Retina (tissue), 1 donor: ENCODE results near the gene FHIT.

ENCODE experiments used
- DNase-seq: peaks from one replicate; pipeline ENCODE4 v3.0.0-alpha.2; 2016

FHIT gene

DNA sequence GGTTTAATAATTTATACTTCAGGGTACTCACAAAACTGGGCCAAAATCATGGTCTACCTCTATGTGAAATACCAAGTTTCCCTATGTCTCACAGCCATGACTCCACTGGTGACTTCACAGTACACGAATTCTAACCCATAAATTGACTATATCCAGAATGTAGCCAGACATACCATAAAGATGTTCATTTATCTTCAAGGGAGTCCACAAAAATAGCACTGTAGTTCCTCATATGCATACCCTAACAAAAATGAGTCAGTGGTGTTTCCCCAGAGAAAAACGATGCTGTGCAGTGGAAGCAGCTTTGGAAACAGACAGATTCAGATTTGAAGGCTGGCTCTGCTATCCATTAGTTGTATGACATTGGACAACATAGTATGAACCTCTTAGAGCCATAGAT lies 438.8 kb downstream of the FHIT start:
- DNase-seq, result no peak

DNA sequence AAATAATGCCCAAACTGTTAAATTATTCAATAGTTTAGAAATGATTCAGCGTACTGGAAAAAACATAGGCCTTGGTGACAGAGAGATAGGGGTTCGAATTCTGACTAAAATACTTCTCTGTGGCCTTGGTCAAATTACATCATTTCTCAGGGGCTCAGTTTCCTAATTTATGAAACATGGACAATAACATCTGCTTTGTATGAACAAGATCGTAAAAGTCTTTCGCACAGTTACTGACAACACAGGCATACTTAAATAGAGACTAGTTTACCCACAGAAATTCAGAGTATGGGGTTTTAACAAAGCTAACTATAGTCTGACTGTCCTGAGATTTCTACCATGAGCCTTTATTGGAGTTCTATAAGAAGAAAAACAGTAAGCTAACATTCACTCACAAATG lies 440.4 kb downstream of the FHIT start:
- no peak for DNase-seq

DNA sequence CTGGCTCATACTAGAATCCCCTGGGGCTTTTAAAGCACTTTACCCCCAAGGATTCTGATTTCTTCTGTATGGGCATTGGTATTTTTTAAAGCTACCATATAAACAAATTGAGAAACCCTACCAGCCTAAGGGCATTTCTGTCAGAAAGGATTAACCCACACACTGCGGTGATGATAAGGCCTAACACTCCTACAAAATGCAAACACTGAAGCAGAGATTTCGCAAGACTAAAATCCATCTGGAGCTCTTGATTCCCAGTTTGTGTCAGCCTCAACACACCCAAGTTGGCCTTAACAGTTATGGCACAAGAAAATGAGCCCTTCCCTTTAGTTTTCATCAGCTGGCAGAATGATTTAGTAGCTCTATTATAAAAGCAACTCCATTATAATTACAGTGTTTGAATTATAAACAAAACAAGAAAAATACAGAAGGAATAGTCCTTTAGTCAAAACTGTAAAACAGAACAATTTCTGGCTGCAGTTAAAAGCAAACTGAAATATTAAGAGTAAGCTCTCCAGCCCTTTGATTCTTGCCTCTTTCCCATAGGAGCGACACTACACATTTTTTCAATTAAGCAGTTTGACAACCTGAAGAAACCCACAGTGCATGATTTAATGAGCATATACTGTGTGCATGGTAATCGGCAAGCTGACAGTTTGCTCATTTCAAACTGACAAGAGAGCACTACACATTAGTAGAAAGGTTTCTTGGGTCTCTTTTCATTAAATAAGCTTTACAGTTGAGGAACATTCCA lies 441.2 kb downstream of the FHIT start:
- DNase-seq, result peak; percentile 60

DNA sequence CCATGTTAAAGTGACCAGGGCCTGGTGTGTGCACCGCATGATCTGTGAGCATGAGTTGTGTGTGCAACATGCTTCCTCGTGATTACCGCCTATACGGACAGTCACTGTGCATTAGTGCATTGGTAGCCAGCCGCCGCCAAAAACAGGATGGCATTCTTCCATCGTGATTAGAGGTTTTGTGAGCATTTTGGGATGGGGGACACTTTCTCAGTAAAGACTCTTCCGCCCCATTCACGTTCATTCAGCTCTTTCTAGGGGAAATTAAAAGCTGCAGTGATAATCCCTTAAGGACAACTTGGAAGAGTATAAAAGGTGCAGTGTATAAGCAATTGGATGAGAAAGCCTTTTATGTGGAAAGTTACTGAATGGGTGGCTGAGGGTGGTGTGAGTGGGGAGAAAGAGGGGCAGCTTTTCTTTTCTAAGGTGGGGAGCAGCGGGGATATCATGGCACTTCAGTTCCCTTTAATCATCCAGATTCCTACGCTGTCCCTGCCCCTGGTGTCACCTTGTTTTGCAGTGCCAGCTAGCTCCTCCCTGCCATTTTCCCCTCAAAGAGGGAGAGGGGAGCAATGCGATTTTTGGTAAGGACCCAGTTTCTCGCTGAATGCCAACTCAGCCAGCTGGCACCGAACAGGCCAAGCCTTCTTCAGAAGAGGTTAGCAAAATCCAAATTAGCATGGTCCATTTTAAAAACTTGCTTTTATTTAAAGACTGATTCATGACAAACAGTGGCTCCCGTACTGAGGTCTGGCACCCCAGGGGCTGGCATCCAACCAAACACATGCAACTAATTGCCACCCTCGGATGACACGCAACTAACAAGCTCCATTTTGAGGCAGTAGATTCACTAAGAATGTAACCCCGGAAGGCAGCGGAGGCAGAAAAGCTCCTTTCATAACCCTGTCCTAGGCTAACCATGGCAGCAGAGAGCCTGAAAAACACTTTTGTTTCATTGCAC lies 447.8 kb downstream of the FHIT start:
- DNase-seq, result no peak

DNA sequence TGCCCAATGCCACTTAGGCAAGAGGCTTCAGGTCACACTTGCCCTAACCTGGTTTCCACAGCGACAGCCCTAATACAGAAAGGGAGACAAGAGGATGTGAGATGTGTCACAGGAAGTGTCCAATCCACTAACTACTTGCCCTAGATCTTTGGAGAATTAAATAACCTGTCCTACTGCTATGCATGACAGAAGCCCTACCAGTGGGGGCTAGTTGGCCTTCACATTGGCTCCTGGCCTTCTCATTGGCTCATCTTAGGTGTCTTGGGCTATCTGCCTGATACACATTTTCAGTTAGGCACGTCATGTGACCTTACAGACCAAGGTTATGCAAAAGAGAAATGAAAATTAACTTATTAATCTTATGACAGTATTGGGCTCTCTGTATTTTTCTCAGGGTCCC lies 449.9 kb downstream of the FHIT start:
- no peak for DNase-seq

DNA sequence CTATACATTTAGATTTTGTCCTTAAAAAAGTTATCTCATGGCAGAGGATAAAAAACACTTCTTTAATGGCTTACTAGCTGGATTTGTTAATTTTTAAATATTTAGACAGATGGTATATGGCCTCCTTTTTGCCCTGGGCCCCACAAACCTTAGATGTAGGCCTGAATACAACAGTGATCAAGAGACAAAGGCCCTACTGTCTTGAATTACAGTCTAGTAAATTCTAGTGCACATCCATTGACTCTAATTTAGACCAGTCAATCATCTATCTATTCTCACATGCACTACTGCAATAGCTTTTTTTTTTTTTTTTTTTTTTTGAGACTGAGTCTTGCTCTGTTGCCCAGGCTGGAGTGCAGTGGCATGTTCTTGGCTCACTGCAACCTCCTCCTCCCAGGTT lies 452.8 kb downstream of the FHIT start:
- DNase-seq, result no peak

DNA sequence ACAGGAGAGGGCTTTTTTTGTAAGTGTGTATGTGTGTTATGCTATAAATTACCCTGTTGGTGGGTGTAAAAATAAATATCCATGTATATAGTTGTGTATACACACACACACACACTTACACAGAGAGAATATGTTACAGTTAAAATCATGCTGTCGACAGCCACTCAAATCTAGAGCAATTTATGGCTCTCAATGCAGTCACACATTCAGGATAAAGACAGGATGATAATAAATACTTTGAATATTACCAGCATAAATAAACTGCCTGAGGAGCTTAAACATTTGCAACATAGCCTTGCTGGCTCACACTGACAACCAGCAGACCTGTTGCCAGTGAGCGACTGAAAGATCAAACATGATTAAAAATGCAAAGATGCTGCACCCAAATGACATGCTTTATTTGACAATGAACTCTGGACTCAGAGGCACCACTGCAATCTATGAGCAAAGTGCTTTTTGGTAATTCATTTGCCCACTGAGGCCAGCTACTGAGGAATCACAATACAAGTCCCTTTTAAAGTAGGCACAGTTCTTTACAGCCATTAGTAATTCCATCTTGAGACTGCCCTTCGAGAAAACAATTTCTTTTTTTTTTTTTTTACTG lies 458.9 kb downstream of the FHIT start:
- no peak for DNase-seq

DNA sequence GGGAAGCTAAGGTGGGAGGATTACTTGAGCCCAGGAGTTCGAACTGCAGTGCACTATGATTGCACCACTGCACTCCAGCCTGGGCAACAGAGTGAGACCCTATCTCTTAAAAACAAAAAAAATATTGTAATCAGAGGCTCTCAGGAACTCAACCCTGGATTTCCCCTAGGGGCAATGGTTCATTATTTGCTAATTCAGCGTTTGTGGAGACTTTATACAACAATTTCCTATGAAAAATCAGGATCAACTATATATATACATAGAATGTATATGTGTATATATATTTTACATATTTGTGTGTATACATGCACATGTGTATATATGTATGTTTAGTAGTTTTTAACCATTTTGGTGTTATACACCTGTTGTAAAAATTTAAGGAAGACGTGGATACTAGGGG lies 463.1 kb downstream of the FHIT start:
- no peak for DNase-seq

DNA sequence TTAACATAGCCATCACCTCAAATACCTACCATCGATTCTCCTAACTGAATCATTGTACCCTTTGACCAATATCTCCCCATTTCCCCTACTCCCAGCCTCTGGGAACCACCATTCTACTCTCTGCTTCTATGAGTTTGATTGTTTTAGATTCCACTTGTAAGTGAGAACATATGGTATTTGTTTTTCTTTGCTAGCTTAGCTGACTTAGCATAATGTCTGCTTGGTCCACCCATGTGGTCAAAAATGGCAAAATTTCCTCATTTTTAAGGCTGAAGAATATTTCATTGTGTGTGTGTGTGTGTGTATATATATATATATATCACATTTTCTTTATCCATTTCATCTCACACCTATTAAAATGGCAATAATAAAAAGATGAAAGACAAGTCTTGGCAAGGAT lies 469.3 kb downstream of the FHIT start:
- DNase-seq, result no peak

DNA sequence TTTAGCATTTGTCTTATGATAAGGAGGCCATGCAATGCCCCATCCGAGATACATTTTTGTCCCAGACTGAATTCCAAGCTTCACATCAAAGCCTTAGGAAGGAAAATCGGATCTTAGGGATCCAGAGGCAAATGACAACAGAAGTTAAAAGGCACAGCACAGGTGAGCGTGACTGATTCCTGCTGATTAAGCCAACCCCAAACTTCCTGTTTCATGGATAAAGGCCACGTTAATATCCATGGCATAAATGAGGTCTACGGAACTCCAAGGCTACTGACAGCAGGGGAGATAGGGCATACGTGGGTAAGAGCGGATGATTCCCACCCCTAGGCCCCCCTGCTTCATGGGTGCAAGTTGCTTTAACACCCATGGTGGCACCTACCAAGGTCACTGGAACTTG lies 471.6 kb downstream of the FHIT start:
- no peak for DNase-seq

DNA sequence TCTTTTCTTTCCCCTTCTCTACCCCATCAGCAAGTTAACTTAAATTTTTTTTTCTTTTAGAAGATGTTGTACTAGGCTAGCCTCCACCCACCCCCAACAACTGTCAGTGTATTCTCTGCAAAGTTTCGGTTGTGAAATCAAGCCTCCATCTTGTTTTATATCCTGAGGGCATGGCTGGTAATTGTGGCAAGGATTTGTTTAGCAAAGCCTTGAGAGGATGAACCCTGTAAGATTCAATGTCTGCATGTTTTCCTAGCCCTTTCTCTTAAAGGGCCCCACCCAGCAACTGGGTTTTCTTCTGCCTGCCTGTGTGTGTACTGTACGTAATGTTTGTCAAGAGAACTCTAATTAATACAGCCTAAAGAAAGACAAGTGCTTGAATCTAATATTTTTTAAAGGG lies 475.3 kb downstream of the FHIT start:
- DNase-seq, result no peak

DNA sequence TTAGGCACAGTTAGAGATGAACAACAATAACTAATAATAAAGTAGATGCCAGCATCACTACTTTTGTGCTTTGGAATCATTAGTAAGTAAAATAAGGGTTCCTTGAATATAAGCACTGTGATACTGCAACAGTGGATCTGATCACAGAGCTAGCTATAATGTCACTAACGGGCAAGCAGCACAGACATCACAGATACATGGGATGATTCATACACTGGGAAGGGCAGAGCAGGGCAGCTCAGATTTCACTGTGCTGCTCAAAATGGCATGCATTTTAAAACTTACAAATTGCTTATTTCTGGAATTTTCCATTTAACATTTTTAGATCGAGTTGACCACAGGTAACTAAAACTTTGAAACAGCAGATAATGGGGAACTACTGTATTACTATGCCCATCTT lies 476.6 kb downstream of the FHIT start:
- DNase-seq, result no peak

DNA sequence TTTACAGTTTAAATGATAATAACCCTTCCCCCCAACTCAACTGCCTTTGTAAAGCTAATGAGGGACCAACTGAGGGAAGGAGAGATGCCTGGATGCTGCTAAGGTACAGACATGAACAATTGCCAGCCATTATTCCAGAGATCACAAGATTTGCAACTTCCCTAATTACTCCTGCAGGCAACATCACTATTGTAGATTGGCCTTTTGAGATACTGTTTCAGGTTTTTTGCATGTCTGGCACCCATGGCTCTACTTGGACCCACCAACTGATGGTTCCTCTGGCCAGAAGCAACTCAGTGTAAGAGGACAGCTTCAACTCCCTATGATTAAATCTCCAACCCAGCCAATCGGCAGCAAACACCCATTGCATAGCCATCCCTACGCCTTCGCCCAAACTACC lies 478.7 kb downstream of the FHIT start:
- DNase-seq, result no peak

DNA sequence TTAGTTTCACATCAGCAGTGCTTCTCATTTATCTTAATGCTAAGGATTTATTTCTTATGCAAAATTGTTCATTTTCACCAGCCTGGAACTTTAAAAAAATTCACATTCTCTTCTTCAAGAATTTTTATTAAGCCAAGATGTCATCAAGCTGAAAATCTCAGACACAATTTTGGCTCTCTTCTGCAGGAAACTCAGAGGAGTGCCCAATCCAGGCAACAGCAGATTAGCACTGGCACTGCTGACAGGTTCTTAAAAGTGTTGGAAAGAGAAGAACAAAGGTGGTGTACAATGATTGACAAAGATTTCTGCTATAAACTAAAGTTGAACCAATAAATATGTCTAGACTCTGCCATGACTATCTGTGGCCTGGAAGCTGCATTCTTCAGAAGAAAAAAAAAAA lies 479.5 kb downstream of the FHIT start:
- DNase-seq, result no peak

DNA sequence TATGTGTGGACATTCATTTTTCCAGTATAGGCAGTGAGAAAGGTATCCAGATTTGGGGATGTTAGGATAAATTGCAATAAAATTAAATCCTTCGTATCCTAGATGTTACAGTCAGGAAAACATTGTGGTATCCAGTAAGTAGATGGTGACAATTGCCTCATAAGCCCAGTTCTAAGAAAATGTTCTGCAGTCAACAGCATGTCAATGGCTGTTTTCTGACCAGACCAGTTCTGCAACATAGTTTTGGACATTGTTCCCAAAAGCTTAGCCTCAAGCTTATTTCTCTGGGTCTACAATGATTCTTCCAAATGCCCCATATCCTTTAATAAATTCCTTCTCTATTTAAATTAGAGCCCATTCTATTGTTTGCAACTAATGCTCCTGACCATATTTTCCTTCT lies 480.7 kb downstream of the FHIT start:
- DNase-seq, result no peak

DNA sequence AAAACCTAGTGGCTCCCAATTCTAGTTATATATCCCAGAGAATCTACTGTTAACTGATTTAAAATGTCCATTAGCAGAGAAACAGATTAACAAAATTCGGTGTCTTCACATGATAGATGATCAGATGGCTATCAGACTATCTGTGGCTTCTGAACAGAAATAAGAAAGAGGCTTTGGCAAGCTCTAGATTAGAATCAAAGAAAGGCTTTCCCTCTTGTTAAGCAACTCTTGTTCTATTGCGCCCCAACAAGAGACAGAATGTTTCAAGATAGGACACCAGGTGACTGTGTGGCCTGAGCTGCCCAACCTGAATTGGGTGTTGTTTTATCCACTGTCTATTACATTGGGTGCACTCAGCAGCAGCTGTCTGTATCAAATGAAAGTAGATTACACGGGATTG lies 483.7 kb downstream of the FHIT start:
- no peak for DNase-seq

DNA sequence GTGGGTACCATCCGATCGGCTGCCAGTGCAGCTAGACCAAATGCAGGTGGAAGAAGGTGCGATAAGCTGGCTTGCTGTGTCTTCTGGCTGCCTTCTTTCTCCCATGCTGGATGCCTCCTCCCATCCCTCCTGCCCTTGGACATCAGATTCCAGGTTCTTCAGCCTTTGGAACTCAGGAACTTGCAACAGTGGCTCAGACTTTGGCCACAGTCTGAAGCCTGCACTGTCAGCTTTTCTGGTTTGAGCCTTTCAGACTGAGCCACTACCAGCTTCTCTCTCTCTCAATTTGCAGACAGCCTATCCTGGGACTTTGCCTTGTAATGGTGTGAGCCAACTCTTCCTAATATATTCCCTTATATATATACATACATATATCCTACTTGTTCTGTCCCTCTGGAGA lies 485.5 kb downstream of the FHIT start:
- no peak for DNase-seq

DNA sequence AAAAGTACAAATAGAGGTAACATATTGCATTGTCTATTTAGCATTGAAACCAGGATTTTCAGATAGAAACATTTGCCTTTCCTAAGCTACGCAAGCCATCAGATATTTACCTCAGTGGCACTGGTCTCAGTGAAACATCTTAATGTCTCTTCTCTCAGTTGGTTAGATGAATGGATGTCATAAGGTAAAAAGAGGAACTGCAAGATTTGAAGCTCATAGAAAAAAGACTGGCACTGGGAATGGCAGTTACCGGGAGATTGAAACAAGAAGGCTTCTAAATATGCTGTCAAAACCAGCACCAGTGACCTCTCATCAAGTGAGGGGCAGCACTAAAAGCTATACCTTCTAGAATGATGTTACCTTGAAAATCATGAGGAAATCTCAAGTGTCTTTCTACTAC lies 486.4 kb downstream of the FHIT start:
- no peak for DNase-seq

DNA sequence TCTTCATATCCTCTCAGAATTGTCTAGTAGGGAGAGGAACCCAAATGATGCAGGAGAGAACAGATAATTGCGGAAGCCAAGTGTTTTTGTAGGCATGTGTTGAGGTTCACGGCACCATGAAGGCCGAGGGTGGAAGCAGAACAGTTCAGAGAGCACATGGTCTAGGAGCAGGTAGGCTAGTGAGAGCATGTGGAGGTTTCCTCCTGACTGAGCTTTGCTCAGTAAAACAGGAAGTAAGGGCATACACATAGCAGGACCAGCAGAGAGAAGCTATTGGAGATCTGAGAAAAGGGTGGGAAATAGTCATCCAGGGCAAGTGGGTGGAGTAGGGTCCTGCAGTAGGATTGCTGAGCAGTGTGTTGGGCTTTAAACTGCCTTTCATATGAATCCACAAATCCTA lies 491.1 kb downstream of the FHIT start:
- no peak for DNase-seq

DNA sequence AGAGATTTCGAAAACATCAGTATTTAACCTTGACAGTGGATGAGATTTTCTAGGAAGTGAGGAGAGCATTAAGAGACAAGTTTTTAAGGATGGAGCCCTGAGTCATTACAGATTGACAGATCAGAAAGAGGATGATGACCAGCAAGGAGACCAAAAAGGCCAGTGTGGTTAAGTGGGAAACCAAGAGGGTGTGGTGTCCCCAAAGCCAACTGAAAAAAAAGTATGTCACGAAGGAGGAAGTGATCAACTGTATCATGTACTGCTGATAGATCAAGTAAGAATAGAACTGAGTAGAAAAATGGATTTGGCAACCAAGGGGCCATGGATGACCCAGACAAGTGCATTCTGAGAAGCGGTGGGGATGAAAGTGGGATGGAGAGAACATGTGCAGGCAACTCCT lies 491.8 kb downstream of the FHIT start:
- DNase-seq, result no peak

DNA sequence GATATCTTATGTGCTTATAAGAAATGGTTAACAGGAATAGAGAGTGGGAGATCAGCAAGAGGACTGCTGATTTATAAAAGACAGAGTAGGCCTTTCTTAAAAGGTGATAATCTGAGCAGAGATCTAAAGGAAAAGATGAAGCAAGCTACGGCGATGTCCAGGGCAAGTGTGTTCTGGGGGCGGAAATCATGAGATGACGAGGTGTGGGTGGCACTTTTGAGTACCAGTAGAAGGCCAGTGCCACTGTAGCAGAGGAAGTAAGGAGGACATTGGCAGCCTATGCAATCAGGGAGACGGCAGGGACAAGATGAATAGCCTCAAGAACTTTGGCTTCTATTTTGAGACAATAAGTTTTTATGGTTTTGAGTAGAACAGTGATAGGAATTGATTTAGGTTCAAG lies 492.4 kb downstream of the FHIT start:
- DNase-seq, result no peak

DNA sequence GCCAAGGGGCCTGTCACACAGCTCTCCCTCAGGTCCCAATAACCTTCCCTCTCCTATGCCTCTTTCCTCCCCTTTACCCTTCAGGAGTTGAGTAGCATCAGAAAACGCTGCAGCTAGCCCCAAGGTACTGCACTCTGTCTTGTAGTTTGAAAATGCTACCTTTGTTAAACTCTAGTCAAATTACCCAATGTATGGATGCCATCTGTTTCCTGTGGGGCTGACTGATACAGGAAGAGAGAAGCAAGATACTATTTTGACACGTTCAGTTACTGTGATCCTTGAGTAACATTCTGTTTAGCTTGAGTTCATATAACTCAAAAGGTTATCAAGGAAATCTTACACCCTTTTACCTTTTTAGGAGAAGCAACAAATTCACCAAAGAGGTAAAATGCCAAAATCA lies 493.1 kb downstream of the FHIT start:
- DNase-seq, result no peak

DNA sequence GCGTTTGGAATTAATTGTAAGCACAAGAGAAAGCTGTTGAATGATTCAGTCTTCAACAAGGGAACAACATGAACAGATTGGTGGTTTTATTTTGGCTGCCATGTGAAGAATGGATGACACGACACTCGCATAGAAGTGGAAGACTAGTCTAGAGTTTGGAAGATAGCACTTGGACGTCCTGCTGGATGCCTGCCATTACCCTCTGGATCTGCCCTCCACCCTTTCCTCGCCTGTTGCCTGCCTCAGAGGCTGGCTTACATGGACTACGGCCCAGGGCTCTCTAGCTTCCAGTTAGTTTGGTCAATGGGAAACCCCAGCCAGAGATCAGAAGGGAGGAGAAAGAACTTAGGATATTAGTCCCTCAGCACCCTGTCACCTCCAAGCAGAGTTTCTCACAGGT lies 493.5 kb downstream of the FHIT start:
- no peak for DNase-seq
